G401 (cell line): Measurements from ENCODE around the gene FHIP1B. TPM values are rescaled to one million over a fixed set of nuclear protein-coding genes. Genes with fewer than 3 reads are reported as not detected.
"Not testable (repeated sequence)": the region's sequence is repeated elsewhere in the genome, so short reads cannot be mapped to it uniquely, and the experiment has no call there.

Experiments
- DNase-seq: peaks from one replicate; pipeline ENCODE4 v3.0.0-alpha.2; 2015; ENCODE audit warnings: low spot score
- in situ Hi-C: cut with HindIII; loops from 2 replicates; pipeline ENCODE4 v1.10.0; 2016; ENCODE audit warnings: low sequenced_read_pairs, mixed read lengths
- total RNA-seq: library from RNA; depleted of rRNA; stranded (reverse); fragments of >200 nt; shearing (Covaris generic); gene quantifications from 2 replicates; pipeline ENCODE4 v1.2.3, GENCODE V29; 2014; rRNA removed

Gene FHIP1B
- total RNA-seq, result 16.1 and 38.0 TPM in 2 replicates

GRCh38 chr11:6234387-6235107 lies at the start of gene FHIP1B:
FHIP1B (minus strand) TSS chr11:6234636; CDS start chr11:6224516, 10,120 bp downstream.
- DNase-seq, result peak; percentile 100
- in situ Hi-C loops, result no loop called here

- in situ Hi-C loops, result no loop called here
- DNase-seq, result no peak
These were observed 49.1 kb upstream of the FHIP1B start for GRCh38 chr11:6283453-6284023.

- DNase-seq, in situ Hi-C loops: not testable (repeated sequence)
These were observed 46.4 kb upstream of the FHIP1B start for GRCh38 chr11:6280809-6281208.

- in situ Hi-C loops, result no loop called here
- peak; percentile 95 for DNase-seq
These were observed 38.8 kb upstream of the FHIP1B start for GRCh38 chr11:6273188-6273587.

GRCh38 chr11:6271598-6271997 lies 37.2 kb upstream of the FHIP1B start:
- DNase-seq, result no peak
- in situ Hi-C loops, result no loop called here

GRCh38 chr11:6270584-6271246 lies 36.3 kb upstream of the FHIP1B start:
- in situ Hi-C loops, result no loop called here

GRCh38 chr11:6269994-6270393 lies 35.6 kb upstream of the FHIP1B start:
- DNase-seq, result no peak

More at GRCh38 chr11:6270584-6271246, 36.3 kb upstream of the FHIP1B start:
- DNase-seq, result no peak

GRCh38 chr11:6268820-6269219 lies 34.4 kb upstream of the FHIP1B start:
- DNase-seq, result no peak
- in situ Hi-C loops, result no loop called here

More at GRCh38 chr11:6269994-6270393, 35.6 kb upstream of the FHIP1B start:
- in situ Hi-C loops, result no loop called here

- in situ Hi-C loops, result no loop called here
- no peak for DNase-seq
These were observed 29.2 kb upstream of the FHIP1B start for GRCh38 chr11:6263662-6264061.

GRCh38 chr11:6260207-6260726 lies 25.8 kb upstream of the FHIP1B start:
- in situ Hi-C loops, result no loop called here
- peak; percentile 62 for DNase-seq

GRCh38 chr11:6258571-6259081 lies 24.2 kb upstream of the FHIP1B start:
- in situ Hi-C loops, result no loop called here
- DNase-seq, result peak; percentile 60

GRCh38 chr11:6258141-6258540 lies 23.7 kb upstream of the FHIP1B start:
- peak; percentile 65 for DNase-seq
- in situ Hi-C loops, result no loop called here

GRCh38 chr11:6253197-6253596 lies 18.8 kb upstream of the FHIP1B start:
- in situ Hi-C loops, result no loop called here
- DNase-seq, result no peak

GRCh38 chr11:6251990-6252473 lies 17.6 kb upstream of the FHIP1B start:
- peak; percentile 62 for DNase-seq
- in situ Hi-C loops, result no loop called here

- in situ Hi-C loops, result no loop called here
- DNase-seq, result peak; percentile 89
These were observed 16.8 kb upstream of the FHIP1B start for GRCh38 chr11:6251120-6251733.

- DNase-seq, result no peak
- in situ Hi-C loops, result no loop called here
These were observed 15.5 kb upstream of the FHIP1B start for GRCh38 chr11:6249770-6250555.

- DNase-seq, in situ Hi-C loops: not testable (repeated sequence)
These were observed 14.5 kb upstream of the FHIP1B start for GRCh38 chr11:6248897-6249296.

GRCh38 chr11:6248248-6248647 lies 13.8 kb upstream of the FHIP1B start:
- in situ Hi-C loops, result no loop called here
- no peak for DNase-seq
